Panc1 (cell line): ENCODE data around the gene CA12.

Experiments
- SIN3A ChIP-seq: IDR thresholded peaks from 2 replicates; pipeline ENCODE4 v1.6.1; 2012; ENCODE audit warnings: low read depth, mild to moderate bottlenecking, low read length, moderate library complexity, borderline replicate concordance; ENCODE audit not compliant: insufficient read depth
- TF ChIP-seq, protein P1 (sequence below): fragments of 450-650 bp; IDR thresholded peaks from 2 replicates; pipeline ENCODE4 v1.5.1; 2017; ENCODE audit warnings: mild to moderate bottlenecking

DNA sequence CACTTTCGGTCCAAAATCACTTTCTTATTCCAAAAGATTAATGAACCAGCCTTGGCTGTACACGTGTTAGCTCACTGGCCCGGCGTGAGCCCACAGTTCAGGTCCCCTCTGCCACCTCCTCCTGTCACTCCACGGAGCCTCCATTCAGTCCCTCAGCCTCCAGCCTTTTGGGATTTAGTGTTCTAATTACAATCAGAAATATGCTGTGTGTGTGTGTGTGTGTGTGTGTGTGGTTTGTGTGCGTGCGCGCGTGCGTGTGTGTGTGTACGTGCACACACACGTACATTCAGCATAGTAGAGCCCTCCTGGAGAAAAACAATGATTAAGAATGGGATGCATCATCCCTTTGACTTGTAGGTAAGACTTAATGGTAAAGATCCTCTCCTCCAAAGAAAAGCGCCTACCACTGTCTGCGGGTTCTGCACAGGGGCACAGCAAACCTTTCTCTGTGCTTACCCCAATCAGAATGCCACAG, 801 bp downstream of the CA12 start:
- no peak for TF ChIP-seq SIN3A
- TF ChIP-seq, protein P1, sequence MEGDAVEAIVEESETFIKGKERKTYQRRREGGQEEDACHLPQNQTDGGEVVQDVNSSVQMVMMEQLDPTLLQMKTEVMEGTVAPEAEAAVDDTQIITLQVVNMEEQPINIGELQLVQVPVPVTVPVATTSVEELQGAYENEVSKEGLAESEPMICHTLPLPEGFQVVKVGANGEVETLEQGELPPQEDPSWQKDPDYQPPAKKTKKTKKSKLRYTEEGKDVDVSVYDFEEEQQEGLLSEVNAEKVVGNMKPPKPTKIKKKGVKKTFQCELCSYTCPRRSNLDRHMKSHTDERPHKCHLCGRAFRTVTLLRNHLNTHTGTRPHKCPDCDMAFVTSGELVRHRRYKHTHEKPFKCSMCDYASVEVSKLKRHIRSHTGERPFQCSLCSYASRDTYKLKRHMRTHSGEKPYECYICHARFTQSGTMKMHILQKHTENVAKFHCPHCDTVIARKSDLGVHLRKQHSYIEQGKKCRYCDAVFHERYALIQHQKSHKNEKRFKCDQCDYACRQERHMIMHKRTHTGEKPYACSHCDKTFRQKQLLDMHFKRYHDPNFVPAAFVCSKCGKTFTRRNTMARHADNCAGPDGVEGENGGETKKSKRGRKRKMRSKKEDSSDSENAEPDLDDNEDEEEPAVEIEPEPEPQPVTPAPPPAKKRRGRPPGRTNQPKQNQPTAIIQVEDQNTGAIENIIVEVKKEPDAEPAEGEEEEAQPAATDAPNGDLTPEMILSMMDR, result no peak
